H1 (cell line): ENCODE measurements around the gene FIGNL1. TPM values are rescaled to one million over a fixed set of nuclear protein-coding genes. Genes with fewer than 3 reads are reported as not detected.

ENCODE experiments used
- CTCF ChIA-PET: fragments of 300-600 bp; sonication (Branson Sonifier 250); formaldehyde crosslinking; loops from one replicate; lab custom pipeline; 2021; ENCODE audit not compliant: partially characterized antibody; lab: Charles Lee
- POLR2A ChIA-PET: fragments of 300-600 bp; sonication (Branson Sonifier 250); formaldehyde crosslinking; loops from one replicate; lab custom pipeline; 2021; ENCODE audit warnings: inconsistent platforms; ENCODE audit not compliant: partially characterized antibody; lab: Charles Lee
- DNase-seq, 2 experiments: peaks; one replicate each; pipeline versions ENCODE4 v3.0.0 to v3.0.0-alpha.2; 2010 to 2022; ENCODE audit warnings: low spot score in 2 of 2, low read depth in 1 of 2, mixed read lengths in 1 of 2
- FAIRE-seq: peaks from 2 replicates; lab custom pipeline; 2011; peaks lifted over from hg19 to GRCh38; lab: Jason Lieb, UNC
- H2AFZ ChIP-seq: 2 replicates; pipeline ENCODE4 v1.8.1; 2012; ENCODE audit warnings: low read length, inconsistent platforms
- H2AK5ac ChIP-seq: 2 replicates; pipeline ENCODE4 v1.6.1; 2013; ENCODE audit warnings: low read depth, low read length
- H2BK120ac ChIP-seq: replicated peaks from 2 replicates; pipeline ENCODE3; 2013; ENCODE audit warnings: low read depth, low read length, inconsistent platforms
- H2BK12ac ChIP-seq: 2 replicates; pipeline ENCODE4 v1.6.1; 2013; ENCODE audit warnings: low read depth, low read length
- H2BK15ac ChIP-seq: 2 replicates; pipeline ENCODE4 v1.6.1; 2013; ENCODE audit warnings: low read length
- H2BK20ac ChIP-seq: 2 replicates; pipeline ENCODE4 v1.6.1; 2013; ENCODE audit warnings: low read length
- H2BK5ac ChIP-seq: 2 replicates; pipeline ENCODE4 v1.6.1; 2013; ENCODE audit warnings: low read depth, low read length
- H3K14ac ChIP-seq: 2 replicates; pipeline ENCODE4 v1.6.1; 2013; ENCODE audit warnings: inconsistent platforms; ENCODE audit not compliant: insufficient read length
- H3K18ac ChIP-seq: 2 replicates; pipeline ENCODE4 v1.6.1; 2013; ENCODE audit warnings: low read length; ENCODE audit errors: extremely low read depth
- H3K23ac ChIP-seq: 2 replicates; pipeline ENCODE4 v1.6.1; 2013; ENCODE audit warnings: inconsistent platforms; ENCODE audit not compliant: insufficient read length
- H3K23me2 ChIP-seq: 2 replicates; pipeline ENCODE4 v1.6.1; 2013; ENCODE audit warnings: low read depth, low read length
- H3K27ac ChIP-seq: 2 replicates; pipeline ENCODE4 v1.6.1; 2011; ENCODE audit warnings: low read depth, low read length, inconsistent platforms
- H3K27me3 ChIP-seq, 4 experiments: replicated peaks in 1 of 4; 1 replicate in 1 of 4; 2 replicates in 3 of 4; pipeline versions ENCODE4 v1.6.1 to v1.8.1; 2011 to 2013; ENCODE audit warnings: low read length in 3 of 4, mild to moderate bottlenecking in 3 of 4, inconsistent platforms in 2 of 4, mixed read lengths in 2 of 4, moderate library complexity in 1 of 4; ENCODE audit not compliant: control insufficient read depth in 3 of 4, insufficient read depth in 3 of 4; ENCODE audit errors: extremely low read depth in 1 of 4
- H3K36me3 ChIP-seq, 4 experiments: 2 replicates each; pipeline versions ENCODE4 v1.6.1 to v1.8.1; 2011 to 2013; ENCODE audit warnings: mild to moderate bottlenecking in 4 of 4, low read length in 3 of 4, moderate library complexity in 2 of 4, control low read depth in 1 of 4, inconsistent platforms in 1 of 4; ENCODE audit not compliant: insufficient read depth in 4 of 4, control insufficient read depth in 2 of 4
- H3K4ac ChIP-seq: replicated peaks from 2 replicates; pipeline ENCODE3; 2013; ENCODE audit warnings: low read length, low read depth, mixed read lengths, inconsistent platforms; ENCODE audit not compliant: insufficient read length
- H3K4me1 ChIP-seq, 4 experiments: replicated peaks in 1 of 4; 1 replicate in 1 of 4; 2 replicates in 3 of 4; pipeline versions ENCODE4 v1.6.1 to v1.8.1; 2011 to 2013; ENCODE audit warnings: low read length in 3 of 4, inconsistent platforms in 2 of 4, mixed read lengths in 1 of 4; ENCODE audit not compliant: insufficient read depth in 4 of 4, control insufficient read depth in 3 of 4
- H3K4me2 ChIP-seq, 2 experiments: 2 replicates each; pipeline versions ENCODE4 v1.6.1 to v1.8.1; 2011 to 2013; ENCODE audit warnings: low read depth in 2 of 2, low read length in 2 of 2, control low read depth in 1 of 2, inconsistent platforms in 1 of 2, mild to moderate bottlenecking in 1 of 2; ENCODE audit not compliant: insufficient read depth in 1 of 2
- H3K4me3 ChIP-seq, 4 experiments: fragments of 200-600, 300-600 bp in 1 of 4; sonication (generic), shearing (Covaris generic), sonication (Bioruptor Twin) in 1 of 4; 2 replicates each; pipeline versions ENCODE4 v1.5.1 to v1.8.1; 2011 to 2016; ENCODE audit warnings: low read length in 4 of 4, low read depth in 3 of 4, control low read depth in 2 of 4, inconsistent platforms in 2 of 4, mild to moderate bottlenecking in 2 of 4, mixed read lengths in 1 of 4, moderate library complexity in 1 of 4; ENCODE audit not compliant: insufficient read depth in 2 of 4; ENCODE audit errors: extremely low read depth in 1 of 4
- H3K56ac ChIP-seq: replicated peaks from 2 replicates; pipeline ENCODE3; 2013; ENCODE audit warnings: low read depth, mild to moderate bottlenecking, mixed read lengths, low read length, inconsistent platforms; ENCODE audit not compliant: insufficient read length
- H3K79me1 ChIP-seq: 2 replicates; pipeline ENCODE4 v1.6.1; 2013; ENCODE audit warnings: low read depth, low read length, control low read depth
- H3K79me2 ChIP-seq, 2 experiments: 2 replicates each; pipeline versions ENCODE4 v1.6.1 to v1.8.1; 2012 to 2013; ENCODE audit warnings: low read length in 2 of 2, mild to moderate bottlenecking in 2 of 2, inconsistent platforms in 1 of 2; ENCODE audit not compliant: insufficient read depth in 2 of 2, control insufficient read depth in 1 of 2
- H3K9ac ChIP-seq, 4 experiments: replicated peaks in 1 of 4; 1 replicate in 1 of 4; 2 replicates in 3 of 4; pipeline versions ENCODE4 v1.6.1 to v1.8.1; 2011 to 2013; ENCODE audit warnings: low read depth in 3 of 4, low read length in 3 of 4, control low read depth in 2 of 4, mild to moderate bottlenecking in 2 of 4, moderate library complexity in 2 of 4, inconsistent platforms in 1 of 4; ENCODE audit errors: extremely low read depth in 1 of 4
- H3K9me3 ChIP-seq, 2 experiments: 2 replicates each; pipeline versions ENCODE4 v1.6.1 to v1.8.1; 2012 to 2013; ENCODE audit warnings: mild to moderate bottlenecking in 2 of 2, moderate library complexity in 2 of 2, control low read depth in 1 of 2, inconsistent platforms in 1 of 2, low read depth in 1 of 2, low read length in 1 of 2, mixed read lengths in 1 of 2; ENCODE audit not compliant: insufficient read depth in 2 of 2
- H4K20me1 ChIP-seq, 2 experiments: replicated peaks in 1 of 2; 2 replicates each; pipeline versions ENCODE3 to v1.8.1; 2011 to 2013; ENCODE audit warnings: inconsistent platforms in 2 of 2, low read length in 2 of 2, mild to moderate bottlenecking in 1 of 2; ENCODE audit not compliant: insufficient read depth in 2 of 2, control insufficient read depth in 1 of 2
- H4K5ac ChIP-seq: 2 replicates; pipeline ENCODE4 v1.6.1; 2013; ENCODE audit warnings: low read length, low read depth, mixed read lengths, inconsistent platforms; ENCODE audit not compliant: insufficient read length
- H4K8ac ChIP-seq: 2 replicates; pipeline ENCODE4 v1.8.0; 2013; ENCODE audit warnings: mild to moderate bottlenecking, moderate library complexity, low read length, inconsistent platforms; ENCODE audit not compliant: insufficient read depth; ENCODE audit errors: extremely low read depth
- H4K91ac ChIP-seq: replicated peaks from 2 replicates; pipeline ENCODE3; 2013; ENCODE audit warnings: low read length, mixed read lengths, inconsistent platforms; ENCODE audit not compliant: insufficient read length
- ASH2L ChIP-seq: fragments of 200-600, 300-600 bp; sonication (generic); IDR thresholded peaks from one replicate; pipeline ENCODE4 v1.7.1; 2017; ENCODE audit warnings: low read length
- ATF2 ChIP-seq: IDR thresholded peaks from 2 replicates; pipeline ENCODE4 v1.6.1; 2012; ENCODE audit warnings: low read length, inconsistent platforms
- BRCA1 ChIP-seq: IDR thresholded peaks from 2 replicates; pipeline ENCODE4 v1.6.1; 2012; ENCODE audit warnings: low read depth, low read length, improper control_type of control experiment
- CHD2 ChIP-seq: IDR thresholded peaks from 2 replicates; pipeline ENCODE4 v1.6.1; 2012; ENCODE audit warnings: low read length, improper control_type of control experiment
- CREB1 ChIP-seq: IDR thresholded peaks from 2 replicates; pipeline ENCODE4 v1.6.1; 2012; ENCODE audit warnings: inconsistent platforms
- EP300 ChIP-seq, 2 experiments: IDR thresholded peaks; 1 replicate in 1 of 2; 2 replicates in 1 of 2; pipeline ENCODE4 v1.6.1; 2011 to 2012; ENCODE audit warnings: low read depth in 2 of 2, low read length in 2 of 2, mild to moderate bottlenecking in 2 of 2, borderline replicate concordance in 1 of 2, inconsistent platforms in 1 of 2, moderate library complexity in 1 of 2
- NRF1 ChIP-seq: IDR thresholded peaks from 2 replicates; pipeline ENCODE4 v1.6.1; 2011; ENCODE audit warnings: mild to moderate bottlenecking, low read depth, low read length, improper control_type of control experiment
- RFX5 ChIP-seq: IDR thresholded peaks from 2 replicates; pipeline ENCODE4 v1.6.1; 2011; ENCODE audit warnings: low read depth, low read length, improper control_type of control experiment, borderline replicate concordance
- USF2 ChIP-seq: IDR thresholded peaks from 2 replicates; pipeline ENCODE4 v1.6.1; 2011; ENCODE audit warnings: low read length, improper control_type of control experiment
- ZNF274 ChIP-seq: IDR thresholded peaks from 2 replicates; pipeline ENCODE4 v1.7.0; 2012; ENCODE audit warnings: low read length, borderline replicate concordance; ENCODE audit errors: extremely low read depth
- WGBS, 2 experiments: shearing (Covaris generic) in 1 of 2; methylation state at CpG; one replicate each; pipeline versions ENCODE4 v1.1.6 to v1.1.7; 2013 to 2015; ENCODE audit warnings: low lambda C conversion rate in 2 of 2, mixed read lengths in 2 of 2, inconsistent platforms in 1 of 2, low coverage in 1 of 2, missing lambda C conversion rate in 1 of 2; ENCODE audit not compliant: insufficient replicate concordance in 2 of 2, insufficient coverage in 1 of 2, insufficient read length in 1 of 2; ENCODE audit errors: extremely low coverage in 1 of 2, missing lambda C conversion rate in 1 of 2; 5-methylcytosine and 5-hydroxymethylcytosine counted together
- polyA plus RNA-seq, 7 experiments: library from polyadenylated mRNA; depleted of rRNA in 3 of 7; stranded (reverse) in 5 of 7; unstranded in 2 of 7; fragments of >200 nt in 5 of 7; fragments of 200-250 nt in 2 of 7; gene quantifications; 1 replicate in 5 of 7; 2 replicates in 1 of 7; 4 replicates in 1 of 7; pipeline versions ENCODE4 v1.2.1 to v1.2.3, GENCODE V29; 2011 to 2013; ENCODE audit warnings: missing spikeins in 2 of 7, mixed read lengths in 2 of 7
- total RNA-seq: library from RNA; stranded (reverse); fragmentation: NEBNext Ultra II Directional; extraction: Animal tissue kit (Norgen Biotek cat#: 25700); gene quantifications from 2 replicates; pipeline ENCODE4 v1.2.1, GENCODE V29; 2021

Gene FIGNL1
- total and polyA plus RNA-seq, 2 of the 8 experiments (the other 6 are each of a cell fraction or from before 2014, with no cell fraction given) = 6.5 to 9.9 TPM

- ChIA-PET CTCF (interaction anchor here (0.5 to 3.0 kb wide), 39 partner anchors 12 to 694 kb away, joined by 3 to 15 read pairs (median 5); no protein-coding TSS in a partner anchor), POLR2A (no interaction called here)
- no peak overlapping the region for H3K23ac ChIP-seq
- H3K79me1 ChIP-seq = no peaks in the 10 kb centered on the region
- H2BK15ac ChIP-seq = no peak overlapping the region
- no peaks in the 10 kb centered on the region for H3K23me2 ChIP-seq
- no peak overlapping the region for H3K14ac ChIP-seq
- no peaks in the 10 kb centered on the region for H3K79me2 ChIP-seq
- no peak overlapping the region for H3K9ac ChIP-seq
- no peak overlapping the region for H2BK20ac ChIP-seq
- no peak overlapping the region for H2AFZ ChIP-seq
- no peak overlapping the region for H2BK12ac ChIP-seq
- no peak overlapping the region for H2AK5ac ChIP-seq
- H2BK5ac ChIP-seq = no peak overlapping the region
- H4K8ac ChIP-seq = no peak overlapping the region
- H3K4ac ChIP-seq = no peak overlapping the region
- no peak overlapping the region for H3K4me2 ChIP-seq
- no peaks in the 10 kb centered on the region for H4K20me1 ChIP-seq
- no peak overlapping the region for H4K5ac ChIP-seq
- H3K36me3 ChIP-seq = no peaks in the 10 kb centered on the region
- no peak overlapping the region for H3K27ac ChIP-seq
- 94% methylated on average over 11 of the region's 11 CpGs; no CpG with 5 or more reads in 1 of the 2 experiments for WGBS, 2 experiments
- no peaks in the 10 kb centered on the region for H3K9me3 ChIP-seq
- DNase-seq (no peak), FAIRE-seq (no peak)
- H3K56ac ChIP-seq = no peak overlapping the region
- peaks cover 0 to 14% (median 9%) of the 10 kb centered on the region in 4 experiments; a peak in 6 of 7 replicates for H3K27me3 ChIP-seq
- H3K18ac ChIP-seq = no peak overlapping the region
- H3K4me1 ChIP-seq = no peaks in the 10 kb centered on the region; a peak in 1 of 7 replicates
- no peak overlapping the region for H4K91ac ChIP-seq
- no peak overlapping the region for H3K4me3 ChIP-seq
- no peak overlapping the region for H2BK120ac ChIP-seq
- no peak for TF ChIP-seq EP300 (IDR thresholded peaks at IDR 0.05; ENCODE audit: borderline replicate concordance in 1 of 2, low read depth in 2 of 2, low read length in 2 of 2)
- TF ChIP-seq CHD2 = no peak
- TF ChIP-seq ZNF274 = no peak
- no peak for TF ChIP-seq RFX5
- no peak for TF ChIP-seq ATF2
- no peak for TF ChIP-seq NRF1
- TF ChIP-seq BRCA1 = no peak
- no peak for TF ChIP-seq ASH2L
- TF ChIP-seq CREB1 = no peak
- TF ChIP-seq USF2 = no peak
Measured at GRCh38 chr7:50466815-50467585, 16.9 kb upstream of the FIGNL1 start.
